ENCODE results near the gene ZBTB2.

DNA sequence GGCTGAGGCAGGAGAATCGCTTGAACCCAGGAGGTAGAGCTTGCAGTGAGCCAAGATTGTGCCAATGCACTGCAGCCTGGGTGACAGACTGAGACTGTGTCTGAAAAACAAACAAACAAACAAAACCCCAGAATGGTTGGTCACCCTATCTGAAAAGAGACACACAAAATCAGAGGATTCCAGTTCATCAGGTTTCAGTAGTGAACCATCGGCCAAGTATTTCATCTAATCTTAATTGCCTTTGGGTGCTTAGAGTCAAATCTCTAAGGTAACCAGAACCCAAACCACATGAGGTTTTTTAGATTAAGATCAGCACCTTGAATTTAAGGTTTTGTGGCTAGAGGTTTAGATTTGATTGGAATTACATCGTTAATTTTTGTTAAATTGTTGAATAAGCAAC, 8.3 kb upstream of the ZBTB2 start:
- TF ChIP-seq, protein P1, sequence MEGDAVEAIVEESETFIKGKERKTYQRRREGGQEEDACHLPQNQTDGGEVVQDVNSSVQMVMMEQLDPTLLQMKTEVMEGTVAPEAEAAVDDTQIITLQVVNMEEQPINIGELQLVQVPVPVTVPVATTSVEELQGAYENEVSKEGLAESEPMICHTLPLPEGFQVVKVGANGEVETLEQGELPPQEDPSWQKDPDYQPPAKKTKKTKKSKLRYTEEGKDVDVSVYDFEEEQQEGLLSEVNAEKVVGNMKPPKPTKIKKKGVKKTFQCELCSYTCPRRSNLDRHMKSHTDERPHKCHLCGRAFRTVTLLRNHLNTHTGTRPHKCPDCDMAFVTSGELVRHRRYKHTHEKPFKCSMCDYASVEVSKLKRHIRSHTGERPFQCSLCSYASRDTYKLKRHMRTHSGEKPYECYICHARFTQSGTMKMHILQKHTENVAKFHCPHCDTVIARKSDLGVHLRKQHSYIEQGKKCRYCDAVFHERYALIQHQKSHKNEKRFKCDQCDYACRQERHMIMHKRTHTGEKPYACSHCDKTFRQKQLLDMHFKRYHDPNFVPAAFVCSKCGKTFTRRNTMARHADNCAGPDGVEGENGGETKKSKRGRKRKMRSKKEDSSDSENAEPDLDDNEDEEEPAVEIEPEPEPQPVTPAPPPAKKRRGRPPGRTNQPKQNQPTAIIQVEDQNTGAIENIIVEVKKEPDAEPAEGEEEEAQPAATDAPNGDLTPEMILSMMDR (IDR thresholded peaks at IDR 0.05 in 8 of 11, conservative IDR thresholded peaks at IDR 0.05 in 3 of 11): no peak
- TF ChIP-seq POLR2A (IDR thresholded peaks at IDR 0.05): no peak

Measured in spleen (tissue), 7 donors.